GM18519 (cell line): Measurements from ENCODE around the gene VDR.
"Not testable (repeated sequence)": the region's sequence is repeated elsewhere in the genome, so short reads cannot be mapped to it uniquely, and the experiment has no call there.

Source experiments
- ATAC-seq: cut with Tn5 transposase; IDR thresholded peaks from one replicate; pipeline ENCODE4 v1.9.1; 2021; ENCODE audit warnings: mild to moderate bottlenecking, moderate library complexity; ENCODE audit not compliant: unreplicated experiment, low FRiP score

VDR gene

DNA sequence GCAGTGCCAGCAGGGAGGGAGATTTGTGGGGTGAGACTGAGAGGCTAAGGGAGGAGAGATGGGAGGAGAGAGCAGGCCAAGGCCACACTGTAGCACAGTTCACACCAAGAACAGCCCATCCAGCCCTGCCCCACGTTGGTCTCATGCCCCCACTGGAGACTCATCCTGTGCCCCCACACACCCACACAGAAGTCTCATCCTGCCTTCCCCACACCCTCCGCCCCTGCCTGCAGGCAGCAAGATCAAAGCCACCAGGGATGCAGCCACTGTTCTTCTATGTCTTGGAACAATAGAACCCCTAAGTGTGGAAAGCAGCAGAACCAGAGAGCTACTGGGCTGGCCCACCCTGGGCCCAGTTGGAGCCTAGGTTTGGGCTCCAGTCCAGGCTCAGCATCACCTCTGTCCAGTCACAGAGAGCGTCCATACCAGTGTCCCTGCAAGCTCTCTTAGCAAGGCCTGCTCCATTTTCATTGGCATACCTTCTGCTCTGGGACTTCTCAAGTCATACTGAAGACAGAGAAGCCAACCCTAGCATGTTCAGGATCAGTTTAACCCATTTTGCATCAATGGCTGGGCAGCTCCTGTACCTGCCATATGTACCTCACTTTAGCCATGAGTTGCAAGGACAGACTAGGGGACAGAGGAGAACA is 53.4 kb downstream of the VDR start:
- ATAC-seq: no peak

DNA sequence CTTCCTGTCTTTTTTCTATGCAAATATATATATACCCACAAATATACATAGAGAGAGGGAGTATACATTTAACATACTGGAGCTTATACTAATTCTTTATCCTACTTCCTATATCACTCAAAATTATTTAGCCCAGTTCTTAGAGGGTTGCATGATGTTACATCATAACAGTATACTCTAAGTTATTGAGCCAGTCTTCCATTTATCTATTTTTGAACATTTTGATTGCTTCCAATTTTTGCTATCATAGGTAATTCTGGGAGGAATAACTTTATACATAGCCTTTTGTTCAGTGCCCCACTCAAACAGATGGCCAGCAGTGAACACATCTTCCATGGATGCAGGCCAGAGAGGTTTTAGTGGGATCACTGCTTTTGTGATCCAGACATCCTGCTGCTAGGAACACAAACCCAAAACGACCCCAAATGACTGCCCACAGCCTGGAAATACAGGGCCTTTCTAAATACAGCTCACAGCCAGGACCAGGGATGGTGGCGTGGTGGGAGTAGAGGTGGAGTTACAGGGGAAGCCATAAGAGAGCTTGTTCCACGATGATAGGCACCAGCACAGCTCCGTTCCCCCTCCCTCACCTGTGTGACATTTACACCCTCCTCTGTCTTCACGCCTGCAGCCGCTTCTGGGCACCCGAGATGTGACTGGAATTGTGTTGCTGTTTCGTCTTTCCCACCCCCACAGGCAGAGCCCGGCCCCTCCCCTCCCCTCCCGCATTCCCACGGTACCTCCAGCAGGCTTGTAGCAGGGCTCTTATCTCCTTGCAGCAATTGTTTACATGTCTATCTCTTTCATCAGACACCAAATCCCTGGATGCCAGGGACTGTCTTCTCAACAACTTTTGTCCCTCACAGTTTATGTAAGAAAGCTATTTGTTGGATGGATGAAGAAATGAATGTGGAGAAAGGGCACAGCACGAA is 54.4 kb downstream of the VDR start:
- no peak for ATAC-seq

DNA sequence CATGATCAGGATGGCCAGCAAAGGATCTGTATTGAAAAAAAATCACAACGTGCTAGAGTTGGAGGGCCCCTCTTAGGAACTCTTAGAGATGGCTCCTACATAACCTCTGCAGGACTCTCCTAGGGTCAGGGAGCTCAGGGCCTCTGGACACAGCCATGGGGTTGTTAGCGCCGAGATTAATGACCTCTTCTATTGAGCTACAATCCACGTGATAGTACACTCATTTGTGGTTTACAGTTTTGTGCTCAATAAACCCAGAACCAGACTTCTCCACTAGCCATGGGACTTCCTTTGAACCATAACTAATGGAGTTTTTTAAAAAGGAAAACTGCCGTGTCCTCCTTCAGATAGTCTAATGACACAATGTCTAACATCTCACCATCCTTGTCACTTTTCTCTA is 55.5 kb downstream of the VDR start:
- no peak for ATAC-seq

DNA sequence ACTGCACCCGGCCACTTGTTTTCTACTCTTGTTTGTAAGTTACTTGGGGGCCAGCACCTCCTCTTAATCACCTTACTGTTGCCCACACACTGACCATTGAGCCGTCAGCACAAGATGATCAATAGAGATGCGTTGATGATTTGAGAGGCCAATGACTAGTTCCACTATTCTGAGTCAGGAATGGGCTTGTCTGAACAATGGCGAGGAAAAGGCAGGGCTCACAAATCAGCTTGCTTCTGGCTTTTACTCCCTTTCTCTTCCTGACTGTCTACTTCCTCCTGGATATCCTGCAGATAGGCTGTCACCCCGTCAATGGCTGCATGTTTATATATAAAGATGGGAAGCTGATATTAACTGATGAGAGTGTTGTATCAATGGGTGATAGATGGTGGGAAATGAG is 55.9 kb downstream of the VDR start:
- ATAC-seq: no peak

DNA sequence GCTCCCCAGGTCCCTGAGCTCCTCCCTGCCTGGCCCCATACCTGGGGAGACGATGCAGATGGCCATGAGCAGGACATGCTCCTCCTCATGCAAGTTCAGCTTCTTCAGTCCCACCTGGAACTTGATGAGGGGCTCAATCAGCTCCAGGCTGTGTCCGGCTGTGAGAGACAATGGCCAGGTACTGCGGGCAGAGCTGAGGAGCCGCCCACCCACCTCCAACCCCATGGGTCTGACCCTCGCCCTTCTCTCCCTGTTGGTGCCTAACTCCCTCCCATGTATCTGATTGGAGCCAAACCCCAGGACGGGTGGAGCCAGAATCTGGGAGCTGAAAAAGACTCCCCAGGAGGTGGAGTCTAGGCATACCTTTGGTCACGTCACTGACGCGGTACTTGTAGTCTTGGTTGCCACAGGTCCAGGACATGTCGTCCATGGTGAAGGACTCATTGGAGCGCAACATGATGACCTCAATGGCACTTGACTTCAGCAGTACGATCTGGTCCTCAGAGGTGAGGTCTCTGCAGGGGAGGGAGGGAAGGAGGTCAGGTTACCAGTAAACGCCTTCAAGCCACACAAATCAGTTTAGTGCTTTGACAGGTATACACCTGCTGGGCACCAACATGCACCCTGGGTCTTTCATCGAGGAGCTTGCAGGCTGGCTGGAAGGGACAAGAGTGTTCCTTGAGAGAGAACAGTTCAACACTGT is 58.3 kb downstream of the VDR start:
- ATAC-seq: no peak

DNA sequence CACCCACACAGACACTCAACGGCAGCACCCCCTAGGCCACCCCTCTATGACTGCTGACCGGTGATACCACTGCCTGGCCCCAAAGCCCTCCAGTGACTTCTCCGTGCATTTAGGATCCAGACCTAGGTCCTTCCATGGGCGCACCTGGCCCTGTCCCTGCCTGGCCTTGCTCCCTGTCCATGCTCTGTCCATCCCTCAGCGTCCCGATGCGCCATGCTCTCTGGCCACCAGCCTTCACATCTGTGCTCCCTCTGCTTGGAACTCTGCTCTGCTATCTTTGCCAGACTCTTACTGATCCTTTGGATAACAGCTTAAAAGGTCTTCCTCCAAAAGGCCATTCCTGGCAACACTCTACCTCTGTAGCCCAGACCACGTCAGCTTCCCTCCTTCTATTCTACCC is 59.7 kb downstream of the VDR start:
- no peak for ATAC-seq

DNA sequence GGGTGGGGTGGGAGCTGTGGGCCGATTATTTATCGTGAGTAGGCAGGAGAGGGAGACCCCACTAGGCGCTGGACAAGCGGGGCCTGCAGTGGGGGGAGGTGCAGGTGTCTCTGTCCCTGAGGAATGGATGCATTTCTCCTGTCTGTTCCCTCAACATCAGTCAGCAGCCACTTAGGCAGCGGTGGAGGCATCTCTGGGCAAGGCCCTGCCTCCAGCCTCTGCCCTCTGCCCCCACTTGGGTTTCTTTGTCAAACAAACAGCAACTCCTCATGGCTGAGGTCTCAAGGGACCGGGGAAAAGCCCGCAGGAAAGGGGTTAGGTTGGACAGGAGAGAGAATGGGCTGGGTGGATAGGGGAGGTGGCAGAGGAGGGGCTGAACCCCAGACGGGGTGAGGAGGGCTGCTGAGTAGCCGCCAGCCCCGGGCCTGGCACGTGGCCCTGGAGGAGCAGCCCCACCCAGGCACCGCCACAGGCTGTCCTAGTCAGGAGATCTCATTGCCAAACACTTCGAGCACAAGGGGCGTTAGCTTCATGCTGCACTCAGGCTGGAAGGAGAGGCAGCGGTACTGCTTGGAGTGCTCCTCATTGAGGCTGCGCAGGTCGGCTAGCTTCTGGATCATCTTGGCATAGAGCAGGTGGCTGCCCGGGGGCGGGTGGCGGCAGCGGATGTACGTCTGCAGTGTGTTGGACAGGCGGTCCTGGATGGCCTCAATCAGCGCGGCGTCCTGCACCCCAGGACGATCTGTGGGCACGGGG is 60.4 kb downstream of the VDR start:
- no peak for ATAC-seq

DNA sequence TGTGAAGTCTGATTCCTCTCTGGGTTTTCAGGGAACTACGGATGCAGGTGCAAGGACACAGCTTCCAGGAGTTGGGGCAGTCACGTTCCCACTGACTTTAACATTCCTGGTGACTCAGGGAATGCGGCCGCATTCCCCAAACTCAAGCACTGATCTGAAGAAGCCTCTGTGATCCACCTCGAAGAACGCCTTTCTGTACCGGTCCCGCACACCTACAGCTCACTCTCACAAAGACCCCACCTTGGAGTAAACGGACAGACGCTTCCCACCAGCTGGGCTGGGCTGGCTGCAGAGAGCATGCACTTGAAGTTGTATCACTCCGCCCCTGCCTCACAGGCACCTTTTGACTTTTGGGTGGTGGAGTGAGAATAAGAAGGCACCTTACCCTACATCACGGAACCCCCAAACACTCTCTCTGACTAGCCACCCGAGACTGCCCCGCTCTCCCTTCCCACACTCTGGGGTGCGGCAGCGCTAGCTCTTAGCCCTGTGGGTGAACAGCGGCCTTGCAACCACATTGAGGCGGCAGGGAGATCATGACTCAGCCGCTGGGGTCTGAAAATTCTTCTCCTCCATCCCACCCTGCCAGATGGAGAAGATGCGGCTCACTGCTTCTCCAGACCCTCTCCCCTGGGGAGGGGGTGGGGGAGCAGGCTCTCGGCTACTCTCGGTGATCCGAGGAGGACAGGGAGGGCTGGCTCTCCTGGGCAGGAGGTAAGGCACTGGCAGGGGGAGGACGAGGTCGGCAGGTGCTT is 61.4 kb downstream of the VDR start:
- ATAC-seq: no peak

DNA sequence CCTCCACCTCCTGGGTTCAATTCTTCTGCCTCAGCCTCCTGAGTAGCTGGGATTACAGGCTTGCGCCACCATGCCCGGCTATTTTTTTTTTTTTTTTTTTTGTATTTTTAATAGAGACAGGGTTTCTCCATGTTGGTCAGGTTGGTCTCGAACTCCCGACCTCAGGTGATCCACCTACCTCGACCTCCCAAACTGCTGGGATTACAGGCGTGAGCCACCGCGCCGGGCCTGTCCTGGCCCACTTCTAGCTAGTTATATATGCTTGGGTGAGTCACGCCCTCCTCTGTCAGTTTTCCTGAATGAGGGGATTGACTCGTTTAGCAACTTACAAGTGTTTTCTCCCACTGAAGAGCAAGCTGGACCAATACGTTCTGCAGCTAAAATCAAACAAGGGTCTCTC is 62.3 kb downstream of the VDR start:
- ATAC-seq: not testable (repeated sequence)

DNA sequence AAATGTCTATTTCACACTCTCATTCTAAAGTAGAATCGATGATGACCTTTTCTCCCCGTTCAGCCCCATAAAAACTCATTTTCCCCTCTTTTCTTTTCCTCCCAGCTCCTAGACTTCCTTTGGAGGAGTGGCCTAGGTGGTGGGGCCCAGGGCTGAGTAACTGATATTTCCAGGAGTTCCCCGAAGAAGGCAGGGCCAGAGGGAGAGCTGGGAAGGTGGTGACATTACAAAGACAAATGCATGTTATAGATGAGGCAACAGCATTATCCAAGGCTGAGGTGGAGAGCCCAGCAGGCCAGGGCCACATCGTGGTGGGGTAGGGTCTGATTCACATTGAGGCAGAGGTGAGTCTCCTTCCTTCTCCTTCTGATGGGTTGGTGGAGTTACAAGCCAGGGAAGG is 62.9 kb downstream of the VDR start:
- ATAC-seq: no peak

DNA sequence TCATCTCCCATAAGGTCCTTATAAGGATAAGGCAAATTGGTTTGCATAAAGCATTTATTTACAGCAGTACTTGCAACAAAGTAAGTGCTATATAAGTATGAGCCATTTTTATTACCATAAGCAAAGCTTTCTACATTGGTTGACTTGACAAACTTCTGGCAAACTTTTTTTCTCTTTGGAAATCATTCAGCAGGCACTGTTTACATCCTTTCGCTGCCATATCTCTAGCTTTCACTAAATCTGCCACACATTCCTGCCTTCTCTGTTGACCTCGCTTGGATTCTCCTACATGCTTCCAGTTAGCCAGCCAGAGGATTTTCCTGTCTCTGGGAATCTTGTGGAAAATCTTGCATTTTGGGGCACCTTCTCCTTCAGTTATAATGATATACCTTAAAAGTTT is 63.3 kb downstream of the VDR start:
- no peak for ATAC-seq

DNA sequence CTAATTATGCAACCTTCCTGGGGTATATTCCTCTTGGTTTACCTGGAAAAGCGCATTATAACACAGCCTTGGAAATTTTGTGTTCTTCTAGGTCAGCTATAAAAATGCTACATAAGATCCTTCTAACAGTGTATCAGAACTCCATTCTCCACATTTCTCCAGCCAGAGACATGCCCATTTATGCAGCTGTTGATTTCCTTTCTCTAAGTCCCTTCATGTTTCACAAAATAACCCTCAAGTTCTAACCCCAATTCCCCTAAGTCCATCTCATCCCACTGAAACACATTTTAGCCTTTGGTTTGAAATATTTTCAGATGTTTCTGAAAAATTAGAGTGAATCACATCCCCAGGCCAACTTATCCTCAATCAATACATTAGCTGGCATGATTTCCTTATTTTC is 64.2 kb downstream of the VDR start:
- no peak for ATAC-seq

DNA sequence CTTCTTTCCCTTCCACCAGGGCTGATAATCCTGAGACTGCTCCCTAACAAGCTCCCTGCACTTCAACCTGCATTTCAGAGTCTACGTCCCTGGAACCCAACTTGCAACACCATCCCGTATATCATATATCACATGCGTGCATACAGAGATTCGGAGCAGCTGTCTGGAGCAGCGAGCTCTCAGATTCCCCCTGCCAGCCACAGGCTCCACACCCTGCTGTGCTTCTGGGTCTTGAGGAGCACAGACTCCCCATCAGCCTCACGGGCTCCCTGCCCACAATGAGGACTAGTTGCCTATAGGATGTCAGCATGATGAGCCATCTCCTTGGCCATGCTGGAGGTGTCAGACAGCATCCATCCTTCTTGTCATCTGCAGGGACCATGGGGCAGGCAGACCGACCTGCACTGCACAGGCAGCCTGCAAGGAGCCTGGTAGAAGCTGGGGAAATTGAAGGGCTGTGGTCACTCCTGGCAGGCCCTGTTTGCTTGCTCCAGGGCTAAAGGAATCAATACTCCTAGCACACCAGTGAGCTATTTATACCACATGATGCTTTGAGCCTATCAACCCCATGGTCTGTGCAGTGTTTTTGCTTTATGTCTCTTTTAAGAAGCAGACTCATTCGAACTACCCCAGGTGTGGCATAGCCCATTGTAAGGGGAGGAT is 65.4 kb downstream of the VDR start:
- ATAC-seq: no peak

DNA sequence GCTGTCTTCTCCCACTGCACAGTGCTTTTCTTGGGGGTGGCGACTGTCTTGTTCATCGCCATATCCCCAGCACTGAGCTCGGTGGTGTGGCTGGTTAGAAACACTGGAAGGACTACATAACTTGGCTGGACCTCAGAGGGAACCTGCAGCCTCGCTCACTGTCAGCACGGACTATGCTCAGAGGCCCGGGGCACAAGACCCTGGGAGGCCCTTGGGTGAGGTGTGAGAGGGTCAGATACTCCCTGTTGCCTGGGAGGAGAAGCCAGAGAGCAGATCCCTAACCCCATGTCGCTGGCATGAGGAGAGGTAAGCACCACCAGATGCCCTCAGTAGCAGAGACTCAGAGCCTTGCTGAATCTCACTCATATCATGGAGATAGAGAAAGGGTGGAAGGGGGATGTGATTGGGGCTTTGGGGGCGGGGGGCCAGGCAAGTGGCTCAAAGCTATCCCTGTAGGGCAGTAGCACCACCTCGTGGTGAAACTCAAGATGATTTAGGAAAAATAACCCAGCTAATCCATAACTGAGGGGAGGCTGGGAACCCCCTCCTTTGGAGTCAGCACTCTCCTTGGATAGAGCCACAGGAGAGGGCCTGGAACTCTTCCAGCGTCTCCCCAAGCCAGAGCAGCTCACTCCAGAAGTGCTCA is 66.4 kb downstream of the VDR start:
- no peak for ATAC-seq

DNA sequence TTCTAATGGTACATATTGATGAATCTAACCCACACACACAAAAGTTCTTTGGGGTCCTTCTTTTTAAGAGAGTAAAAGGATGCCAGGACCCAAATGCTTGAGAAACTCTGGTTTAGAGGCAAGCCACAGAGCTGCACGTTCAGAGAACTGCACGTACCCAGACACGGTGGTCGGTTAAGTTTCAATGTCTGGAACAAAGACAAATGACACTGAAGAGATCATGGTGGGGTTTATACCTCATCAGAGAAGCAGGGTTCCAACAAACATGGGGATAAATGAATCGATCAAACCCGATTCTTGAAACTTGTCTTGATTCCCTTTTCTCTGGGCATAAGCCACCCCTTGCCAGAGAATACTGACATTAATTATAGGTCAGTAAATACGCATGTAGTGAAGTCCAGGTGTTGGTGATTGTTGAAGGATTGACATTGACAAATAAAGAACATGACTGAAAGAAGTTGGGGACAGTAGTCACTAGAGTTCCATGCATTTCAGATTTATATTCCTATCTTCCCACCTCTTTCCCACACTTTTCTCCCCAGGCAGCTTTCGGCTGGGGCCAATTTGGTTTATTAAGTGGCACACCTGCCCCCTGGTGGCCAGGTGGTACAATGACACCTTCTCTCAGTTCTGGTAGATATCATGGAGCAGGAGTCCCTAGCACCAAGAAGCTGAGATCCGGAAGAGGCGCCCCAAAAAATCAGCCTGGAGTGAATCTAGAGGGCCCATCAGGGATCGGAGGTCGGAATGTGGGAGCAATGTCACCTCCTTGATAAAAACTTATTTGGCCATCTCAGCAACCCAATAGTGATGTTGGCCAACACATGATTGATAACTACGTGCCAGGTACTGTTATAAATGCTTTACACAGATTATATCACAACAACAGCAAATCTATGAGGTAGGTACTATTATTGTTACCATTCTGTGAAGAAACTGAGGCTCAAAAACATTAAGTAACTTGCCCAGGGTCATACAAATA is 67.3 kb downstream of the VDR start:
- ATAC-seq: no peak

DNA sequence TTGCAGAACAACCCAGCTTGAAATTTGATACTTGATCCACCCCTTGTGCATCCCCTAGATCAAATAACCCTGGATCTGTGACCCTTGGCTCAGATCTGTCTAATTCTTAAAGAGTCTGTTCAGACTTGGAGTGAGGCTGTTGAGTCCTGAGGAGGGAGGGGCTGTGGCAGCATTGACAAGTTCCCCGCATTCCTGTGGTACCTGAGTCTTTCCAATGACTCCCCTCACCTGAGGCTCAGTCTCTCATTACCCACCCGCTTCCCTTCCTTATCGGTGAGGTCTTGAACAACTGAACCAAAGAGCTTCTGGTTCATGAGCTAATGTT is 69.0 kb downstream of the VDR start:
- ATAC-seq: no peak

DNA sequence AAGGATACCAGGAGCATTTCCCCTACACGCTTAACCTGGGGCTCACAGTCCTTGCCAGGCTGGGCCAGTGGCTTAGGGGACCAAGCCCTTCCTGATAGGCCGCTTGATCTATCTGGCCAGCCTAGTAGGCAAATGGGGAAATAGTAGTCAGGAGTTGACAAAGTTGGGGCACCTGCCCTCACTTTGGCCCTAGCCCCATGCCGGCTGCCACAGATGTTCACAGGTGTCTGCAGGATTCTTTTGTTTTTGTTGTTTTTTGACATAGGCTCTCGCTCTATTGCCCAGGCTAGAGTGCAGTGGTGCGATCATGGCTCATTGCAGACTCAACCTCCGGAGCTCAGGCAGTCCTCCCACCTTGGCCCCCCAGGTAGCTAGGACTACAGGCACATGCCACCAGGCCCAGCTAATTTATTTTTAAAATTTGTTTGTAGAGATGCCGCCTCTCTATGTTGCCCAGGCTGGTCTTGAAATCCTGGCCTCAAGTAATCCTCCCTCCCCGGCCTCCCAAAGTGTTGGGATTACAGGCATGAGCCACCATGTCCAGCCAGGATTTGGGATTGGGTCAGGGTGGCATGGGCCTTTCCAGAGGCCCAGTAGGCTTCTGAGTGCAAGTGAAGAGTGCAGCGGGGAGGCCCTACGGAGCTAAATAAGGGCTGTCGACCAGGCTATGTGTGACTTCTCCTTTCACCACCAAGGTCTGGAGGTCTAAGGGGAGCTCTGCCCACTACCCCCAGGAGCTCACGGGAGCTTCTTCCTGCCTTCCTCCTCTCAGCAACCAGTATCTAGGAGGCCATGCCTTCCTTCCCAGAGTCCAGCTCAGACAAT is 69.6 kb downstream of the VDR start:
- no peak for ATAC-seq
